Upper lobe of left lung (tissue), 6 donors: ENCODE measurements around the gene DLGAP1. TPM values are rescaled to one million over a fixed set of nuclear protein-coding genes. Genes with fewer than 3 reads are reported as not detected.

Experiments
- ATAC-seq, 2 donors: fragments of 200-7000 bp; cut with Tn5 transposase; one replicate each; pipeline ENCODE4 v1.9.1; 2022; ENCODE audit warnings: mild to moderate bottlenecking in 2 of 2, moderate library complexity in 2 of 2; ENCODE audit not compliant: low FRiP score in 2 of 2
- DNase-seq, 2 donors: peaks; one replicate each; pipeline ENCODE4 v3.0.0-alpha.2; 2019 to 2020
- H3K27ac ChIP-seq, 4 donors: fragments of 200-600 bp; sonication (generic); one replicate each; pipeline ENCODE4 v1.5.1; 2016 to 2019
- H3K27me3 ChIP-seq, 4 donors: fragments of 200-600 bp; sonication (generic); one replicate each; pipeline ENCODE4 v1.5.1; 2017 to 2019
- H3K36me3 ChIP-seq, 4 donors: fragments of 200-600 bp; sonication (generic); one replicate each; pipeline ENCODE4 v1.5.1; 2016 to 2019
- H3K4me1 ChIP-seq, 4 donors: fragments of 200-600 bp; sonication (generic); one replicate each; pipeline ENCODE4 v1.5.1; 2018 to 2019
- H3K4me3 ChIP-seq, 4 donors: fragments of 200-600 bp; sonication (generic); one replicate each; pipeline ENCODE4 v1.5.1; 2017 to 2019; ENCODE audit warnings: mild to moderate bottlenecking in 2 of 4, moderate library complexity in 1 of 4
- H3K9me3 ChIP-seq, 4 donors: fragments of 200-600 bp; sonication (generic); one replicate each; pipeline ENCODE4 v1.5.1; 2018 to 2019
- CTCF ChIP-seq, 6 experiments: fragments of 450-650 bp in 4 of 6; fragments of 200-600 bp in 2 of 6; sonication (generic) in 2 of 6; IDR thresholded peaks; one replicate each; pipeline ENCODE4 v1.5.1; 2016 to 2019; ENCODE audit warnings: antibody characterized with exemption in 6 of 6
- EP300 ChIP-seq, 4 donors: sonication (generic); formaldehyde crosslinking; IDR thresholded peaks; one replicate each; pipeline ENCODE4 v1.5.1; 2017; ENCODE audit warnings: antibody characterized with exemption in 4 of 4, control low read depth in 2 of 4
- POLR2A ChIP-seq, 4 donors: fragments of 450-650 bp; IDR thresholded peaks; one replicate each; pipeline ENCODE4 v1.5.1; 2016 to 2017; ENCODE audit warnings: antibody characterized with exemption in 4 of 4, mild to moderate bottlenecking in 2 of 4
- POLR2AphosphoS5 ChIP-seq, 2 donors: sonication (generic); formaldehyde crosslinking; IDR thresholded peaks; one replicate each; pipeline ENCODE4 v1.5.1; 2017; ENCODE audit warnings: antibody characterized with exemption in 2 of 2
- WGBS, 2 donors: methylation state at CpG; one replicate each; pipeline ENCODE4 v1.1.5; 2017 to 2018; 5-methylcytosine and 5-hydroxymethylcytosine counted together
- total RNA-seq, 6 donors: library from RNA; depleted of rRNA in 4 of 6; stranded (reverse); fragments of >200 nt in 4 of 6; gene quantifications; one replicate each; pipeline versions ENCODE4 v1.1.0 to v1.2.1, GENCODE V29; 2016 to 2021
- donor health status: DM: no; HTN: no; CAD: no; lungs with moderate emphysema.
- donor health status: DM: no; HTN: yes; CAD: no; lungs with severe emphysema.

Gene DLGAP1
- total RNA-seq, 6 donors from 2014 or later: 2.1 to 4.6 (median 3.6) TPM

DNA sequence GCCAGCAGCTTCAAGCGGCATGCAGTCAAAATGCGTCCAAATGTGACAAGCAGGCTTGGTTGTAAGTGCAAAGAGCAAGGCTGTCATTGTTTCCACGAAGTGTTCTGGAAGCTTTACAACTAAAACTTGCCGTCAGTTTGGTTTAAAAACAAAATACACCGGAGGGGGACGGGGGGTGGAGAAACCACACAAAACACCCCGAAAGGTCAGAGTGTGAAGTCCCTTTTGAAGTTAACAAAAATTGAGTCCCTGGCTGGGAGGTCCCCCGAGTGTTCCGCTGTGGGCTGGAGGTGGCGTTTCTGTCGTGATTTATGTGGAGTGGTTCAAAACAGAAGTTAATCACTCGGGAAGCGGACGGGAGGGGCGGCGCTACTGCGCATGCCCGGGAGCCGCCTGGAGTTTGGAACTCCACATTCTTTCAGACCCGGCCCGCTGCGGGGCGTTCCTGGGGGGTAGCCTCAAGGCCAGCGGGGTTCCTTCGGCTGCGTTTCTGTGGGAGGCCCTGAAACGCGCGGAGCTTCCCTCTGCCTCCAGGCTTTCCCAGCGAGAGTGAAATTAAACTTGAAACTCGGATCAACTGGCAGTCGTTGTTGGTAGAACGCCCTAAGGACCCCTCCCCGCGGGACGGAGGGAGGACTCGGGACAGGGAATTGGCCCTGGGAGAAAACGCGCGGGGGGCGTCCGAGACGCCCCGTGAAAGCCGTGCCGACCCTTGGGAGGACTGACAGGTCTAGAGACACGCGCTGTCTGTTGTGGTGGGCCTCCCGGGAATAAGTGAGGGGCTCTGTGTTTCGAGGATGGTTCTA is 1003.7 kb downstream of the DLGAP1 start:
- TF ChIP-seq POLR2A (IDR thresholded peaks at IDR 0.05): peak in 3 of 4 donors; percentile 87 to 97 (median 96)
- peak; percentile 69 to 92 for TF ChIP-seq POLR2AphosphoS5 (IDR thresholded peaks at IDR 0.05)
- TF ChIP-seq CTCF (IDR thresholded peaks at IDR 0.05): no peak
- peak in 1 of 4 donors; percentile 32 for TF ChIP-seq EP300 (IDR thresholded peaks at IDR 0.05)
- no peaks in the 10 kb centered on the region for H3K27me3 ChIP-seq
- H3K27ac ChIP-seq: peak overlapping the region; percentile 96 to 99 (median 98)
- H3K9me3 ChIP-seq: no peaks in the 10 kb centered on the region
- 0% methylated on average over 13 to 50 of the region's 50 CpGs for WGBS, 2 donors
- ATAC-seq (peak; percentile 42 to 56), DNase-seq (peak; percentile 95 to 98)
- H3K4me1 ChIP-seq: peaks cover 36 to 55% (median 42%) of the 10 kb centered on the region in 4 donors
- peaks cover 0 to 4% (median 1%) of the 10 kb centered on the region in 4 donors for H3K36me3 ChIP-seq
- H3K4me3 ChIP-seq: peak overlapping the region; percentile 65 to 78 (median 76)

DNA sequence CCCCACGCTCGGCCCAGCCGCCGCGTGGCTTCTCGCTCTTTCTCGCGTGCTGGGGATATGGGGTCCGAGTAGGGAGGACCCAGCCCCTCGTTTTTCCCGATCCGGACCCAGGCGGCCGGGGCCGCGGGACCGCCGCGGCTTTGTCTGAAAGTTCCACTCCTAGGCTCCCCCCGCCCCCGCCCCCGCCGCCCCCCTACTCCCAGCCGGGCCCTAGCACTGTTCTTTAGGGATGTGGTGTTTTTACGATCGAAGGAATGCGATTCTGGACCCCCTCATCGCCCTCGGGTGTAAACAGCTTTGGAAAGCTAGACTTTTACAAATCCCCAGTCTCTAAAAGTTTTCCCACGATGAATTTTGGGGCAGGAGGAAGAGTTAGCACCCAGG is 1004.3 kb downstream of the DLGAP1 start:
- DNase-seq (peak in 1 of 2 donors; percentile 92), ATAC-seq (no peak)
- no peaks in the 10 kb centered on the region for H3K9me3 ChIP-seq
- H3K4me3 ChIP-seq: peak overlapping the region; percentile 65 to 78 (median 76)
- peak overlapping the region; percentile 96 to 99 (median 98) for H3K27ac ChIP-seq
- peaks cover 34 to 52% (median 41%) of the 10 kb centered on the region in 4 donors for H3K4me1 ChIP-seq
- TF ChIP-seq POLR2AphosphoS5 (IDR thresholded peaks at IDR 0.05) (no peak), CTCF (IDR thresholded peaks at IDR 0.05) (no peak), POLR2A (IDR thresholded peaks at IDR 0.05) (no peak), EP300 (IDR thresholded peaks at IDR 0.05) (no peak)
- 0 to 1% methylated on average over 6 to 25 of the region's 30 CpGs for WGBS, 2 donors
- H3K36me3 ChIP-seq: no peaks in the 10 kb centered on the region
- H3K27me3 ChIP-seq: no peaks in the 10 kb centered on the region

DNA sequence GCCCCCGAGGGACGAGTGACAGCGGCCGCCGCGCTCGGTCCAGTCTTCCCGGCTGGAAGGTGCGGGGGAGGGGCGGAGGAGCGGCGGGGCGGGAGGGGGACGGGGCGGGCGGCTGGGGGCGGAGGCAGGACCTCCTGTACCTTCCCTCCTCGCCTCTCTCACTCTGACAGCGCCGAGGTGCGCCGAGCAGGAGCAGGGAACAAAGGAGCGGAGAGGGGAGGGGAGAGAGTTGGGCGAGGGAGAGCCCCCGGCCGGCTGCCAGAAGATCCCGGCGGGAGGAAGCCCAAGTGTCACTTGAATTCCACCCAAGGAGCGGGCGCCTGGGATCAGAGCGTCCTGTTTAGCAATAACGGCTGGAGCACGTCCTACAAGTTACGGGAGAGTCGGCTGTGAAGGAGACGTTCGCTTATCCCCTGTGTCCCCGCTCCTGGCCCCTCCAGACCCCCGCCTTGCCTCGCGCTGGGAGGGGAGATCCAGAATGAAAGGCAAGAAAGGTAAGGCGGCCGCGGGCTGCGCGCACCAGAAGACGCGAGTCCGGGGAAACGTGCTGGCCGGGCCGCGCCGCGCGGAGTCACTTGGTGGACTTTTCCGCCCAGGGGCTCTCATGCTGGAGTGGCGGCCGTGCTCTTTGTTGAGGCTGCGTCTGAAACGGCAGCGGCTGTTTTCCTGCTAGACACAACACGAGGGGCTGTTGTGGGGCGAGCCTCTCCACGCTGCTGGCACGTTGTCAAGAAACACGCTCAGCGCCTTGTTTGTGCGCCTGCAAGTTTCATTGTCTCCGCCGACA is 1004.9 kb downstream of the DLGAP1 start, which contains the start of gene TGIF1:
Gene TGIF1 (plus strand): TSS at position 161 of the 787 bp plus-strand sequence. CDS start 318 bp downstream, at position 479.
- 0 to 1% methylated on average over 5 to 59 of the region's 71 CpGs for WGBS, 2 donors

More for the DNA sequence above, 1004.9 kb downstream of the DLGAP1 start, which contains the start of gene TGIF1:
- Histone ChIP-seq H3K27ac (peak within 1 kb of the TSS; percentile 96 to 99 (median 98)), H3K4me1 (peaks cover 28 to 47% (median 35%) of the 10 kb centered on the region in 4 donors), H3K36me3 (no peaks in the 10 kb centered on the region), H3K9me3 (no peaks in the 10 kb centered on the region), H3K27me3 (no peaks in the 10 kb centered on the region), H3K4me3 (peak within 1 kb of the TSS; percentile 65 to 78 (median 76))
- TF ChIP-seq EP300 (IDR thresholded peaks at IDR 0.05) (peak in 2 of 4 donors; percentile 6 to 20), POLR2AphosphoS5 (IDR thresholded peaks at IDR 0.05) (peak; percentile 63 to 97), POLR2A (IDR thresholded peaks at IDR 0.05) (peak in 3 of 4 donors; percentile 45 to 84 (median 74)), CTCF (IDR thresholded peaks at IDR 0.05) (no peak)
- ATAC-seq (peak; percentile 49 to 67), DNase-seq (peak; percentile 86 to 95)
